GM12878 (cell line): ENCODE measurements around the gene GGT5. TPM values are rescaled to one million over a fixed set of nuclear protein-coding genes. Genes with fewer than 3 reads are reported as not detected.
"Not testable (repeated sequence)": the region's sequence is repeated elsewhere in the genome, so short reads cannot be mapped to it uniquely, and the experiment has no call there.

Experiments
- ATAC-seq: fragments of 200-7000 bp; cut with Tn5 transposase; 3 replicates; pipeline ENCODE4 v1.9.1; 2020; ENCODE audit warnings: mild to moderate bottlenecking, moderate library complexity
- BruUV-seq: library from RNA; stranded (reverse); fragments of 400-500 nt; replicated peaks from 2 replicates; lab custom pipeline; 2021; lab: Mats Ljungman, UMichigan
- CTCF ChIA-PET: fragments of 300-600 bp; sonication (Branson Sonifier 250); formaldehyde crosslinking; extraction: SDS; loops from one replicate; lab custom pipeline; 2021; ENCODE audit warnings: inconsistent platforms; lab: Yijun Ruan, JAX
- POLR2A ChIA-PET: fragments of 350-600 bp; formaldehyde crosslinking; extraction: SDS; loops from one replicate; lab custom pipeline; 2021; ENCODE audit warnings: inconsistent platforms; lab: Charles Lee
- RAD21 ChIA-PET: fragments of 300-600 bp; sonication (Branson Sonifier 250); formaldehyde crosslinking; loops from one replicate; lab custom pipeline; 2023; ENCODE audit warnings: antibody characterized with exemption; ENCODE audit not compliant: unreplicated experiment; lab: Charles Lee
- SMC1A ChIA-PET: fragments of 300-600 bp; sonication (Branson Sonifier 250); formaldehyde crosslinking; loops from one replicate; lab custom pipeline; 2023; ENCODE audit not compliant: unreplicated experiment, uncharacterized antibody; lab: Charles Lee
- DNase-seq: peaks from one replicate; pipeline ENCODE4 v3.0.0-alpha.2; 2011; ENCODE audit warnings: low read depth, low spot score
- FAIRE-seq: peaks from 3 replicates; lab custom pipeline; 2011; peaks lifted over from hg19 to GRCh38; lab: Jason Lieb, UNC
- H2AFZ ChIP-seq: 2 replicates; pipeline ENCODE4 v1.6.0; 2011; ENCODE audit warnings: low read depth, low read length, control low read depth; ENCODE audit not compliant: control insufficient read depth
- H3K27ac ChIP-seq: 2 replicates; pipeline ENCODE4 v1.5.1; 2011; ENCODE audit warnings: control low read depth; ENCODE audit not compliant: control insufficient read depth, insufficient read depth
- H3K27me3 ChIP-seq, 2 experiments: replicated peaks in 1 of 2; 2 replicates each; pipeline versions ENCODE4 v1.6.0 to v1.6.1; 2011; ENCODE audit warnings: low read length in 1 of 2; ENCODE audit not compliant: control insufficient read depth in 2 of 2, insufficient read depth in 2 of 2
- H3K36me3 ChIP-seq, 2 experiments: 2 replicates each; pipeline ENCODE4 v1.5.1; 2011; ENCODE audit warnings: low read length in 1 of 2; ENCODE audit not compliant: control insufficient read depth in 2 of 2, insufficient read depth in 2 of 2
- H3K4me1 ChIP-seq: 2 replicates; pipeline ENCODE4 v1.6.1; 2011; ENCODE audit warnings: mild to moderate bottlenecking, low read length, moderate library complexity, mixed read lengths; ENCODE audit not compliant: control insufficient read depth, insufficient read depth
- H3K4me2 ChIP-seq: 2 replicates; pipeline ENCODE4 v1.6.0; 2011; ENCODE audit warnings: control low read depth; ENCODE audit not compliant: control insufficient read depth, insufficient read depth
- H3K4me3 ChIP-seq: fragments of 200-600 bp; sonication (generic); 2 replicates; pipeline ENCODE4 v1.5.1; 2016
- H3K79me2 ChIP-seq: 2 replicates; pipeline ENCODE4 v1.6.0; 2011; ENCODE audit warnings: low read length; ENCODE audit not compliant: control insufficient read depth, insufficient read depth
- H3K9ac ChIP-seq: 2 replicates; pipeline ENCODE4 v1.8.0; 2011; ENCODE audit warnings: low read length, control low read depth, mixed read lengths; ENCODE audit not compliant: control insufficient read depth, insufficient read depth
- H3K9me3 ChIP-seq: replicated peaks from 3 replicates; pipeline ENCODE4 v1.5.1; 2011; ENCODE audit warnings: mild to moderate bottlenecking, low read length; ENCODE audit not compliant: control insufficient read depth, insufficient read depth
- H4K20me1 ChIP-seq: 2 replicates; pipeline ENCODE4 v1.6.0; 2011; ENCODE audit not compliant: control insufficient read depth, insufficient read depth
- CBX5 ChIP-seq: sonication (generic); IDR thresholded peaks from 2 replicates; pipeline ENCODE4 v1.6.1; 2016; ENCODE audit warnings: low read depth, moderate library complexity, mild to moderate bottlenecking, inconsistent platforms
- CHD1 ChIP-seq: IDR thresholded peaks from 2 replicates; pipeline ENCODE4 v1.6.1; 2012; ENCODE audit warnings: low read depth, low read length, improper control_type of control experiment
- MEF2A ChIP-seq: IDR thresholded peaks from 2 replicates; pipeline ENCODE4 v1.6.1; 2011; ENCODE audit warnings: low read depth, mild to moderate bottlenecking, low read length, moderate library complexity; ENCODE audit not compliant: insufficient read depth
- NR2C1 ChIP-seq: fragments of 450-650 bp; IDR thresholded peaks from 2 replicates; pipeline ENCODE4 v1.6.1; 2017; ENCODE audit warnings: antibody characterized with exemption, mild to moderate bottlenecking, moderate library complexity
- PML ChIP-seq: IDR thresholded peaks from 2 replicates; pipeline ENCODE4 v1.6.1; 2012; ENCODE audit warnings: low read length, inconsistent platforms
- SIN3A ChIP-seq: IDR thresholded peaks from 2 replicates; pipeline ENCODE4 v1.6.1; 2012; ENCODE audit warnings: low read depth, low read length, improper control_type of control experiment
- SMARCA5 ChIP-seq: fragments of 450-650 bp; IDR thresholded peaks from 2 replicates; pipeline ENCODE4 v1.6.1; 2017; ENCODE audit warnings: mild to moderate bottlenecking
- WRNIP1 ChIP-seq: IDR thresholded peaks from 2 replicates; pipeline ENCODE4 v1.6.1; 2011; ENCODE audit warnings: low read depth, low read length, improper control_type of control experiment, borderline replicate concordance
- WGBS: methylation state at CpG from one replicate; pipeline ENCODE4 v1.1.6; 2016; ENCODE audit warnings: low lambda C conversion rate; ENCODE audit not compliant: insufficient replicate concordance, insufficient coverage; ENCODE audit errors: missing lambda C conversion rate; 5-methylcytosine and 5-hydroxymethylcytosine counted together
- in situ Hi-C: fragments of 300-500 bp; cut with MboI; formaldehyde crosslinking; loops from 9 replicates; pipeline ENCODE4 v1.14.3; 2018; ENCODE audit warnings: mixed read lengths
- intact Hi-C: fragments of 100-400 bp; cut with micrococcal nuclease; formaldehyde crosslinking; loops from one replicate; pipeline ENCODE4 v1.14.2; 2022; ENCODE audit not compliant: unreplicated experiment
- polyA plus RNA-seq, 11 experiments: library from polyadenylated mRNA; depleted of rRNA in 4 of 11; unstranded in 6 of 11; stranded (reverse) in 5 of 11; fragments of >200 nt; fragmentation: Nextera tagmentation in 4 of 11; fragmentation: Illumina TruSeq in 1 of 11; extraction: Ambion mirVana in 4 of 11; extraction: Trizol in 1 of 11; gene quantifications; 1 replicate in 1 of 11; 2 replicates in 10 of 11; pipeline versions ENCODE4 v1.2.1 to v1.2.3, GENCODE V29; 2011 to 2016; ENCODE audit warnings: inconsistent platforms in 2 of 11, missing spikeins in 2 of 11, low read depth in 1 of 11
- total RNA-seq, 4 experiments: library from RNA; depleted of rRNA in 3 of 4; stranded (reverse); fragments of >200 nt in 3 of 4; fragmentation: Illumina TruSeq in 1 of 4; extraction: Trizol in 1 of 4; gene quantifications; 2 replicates each; pipeline versions ENCODE4 v1.2.1 to v1.2.3, GENCODE V29; 2013 to 2021
- TF ChIP-seq, protein P1 (sequence below): IDR thresholded peaks from 2 replicates; pipeline ENCODE4 v1.6.1; 2011; ENCODE audit warnings: borderline replicate concordance, low read depth, mild to moderate bottlenecking, moderate library complexity, mixed read lengths, low read length; ENCODE audit not compliant: insufficient read depth; ENCODE audit errors: extremely low read length
- TF ChIP-seq, protein P2 (sequence below): fragments of 450-650 bp; IDR thresholded peaks from 2 replicates; pipeline ENCODE4 v1.6.1; 2017; ENCODE audit warnings: mild to moderate bottlenecking, moderate library complexity

The GGT5 gene
- total and polyA plus RNA-seq, 10 of the 15 experiments (the other 5 are each of a cell fraction or from before 2014, with no cell fraction given) = 0.34 TPM; not detected in 9

DNA sequence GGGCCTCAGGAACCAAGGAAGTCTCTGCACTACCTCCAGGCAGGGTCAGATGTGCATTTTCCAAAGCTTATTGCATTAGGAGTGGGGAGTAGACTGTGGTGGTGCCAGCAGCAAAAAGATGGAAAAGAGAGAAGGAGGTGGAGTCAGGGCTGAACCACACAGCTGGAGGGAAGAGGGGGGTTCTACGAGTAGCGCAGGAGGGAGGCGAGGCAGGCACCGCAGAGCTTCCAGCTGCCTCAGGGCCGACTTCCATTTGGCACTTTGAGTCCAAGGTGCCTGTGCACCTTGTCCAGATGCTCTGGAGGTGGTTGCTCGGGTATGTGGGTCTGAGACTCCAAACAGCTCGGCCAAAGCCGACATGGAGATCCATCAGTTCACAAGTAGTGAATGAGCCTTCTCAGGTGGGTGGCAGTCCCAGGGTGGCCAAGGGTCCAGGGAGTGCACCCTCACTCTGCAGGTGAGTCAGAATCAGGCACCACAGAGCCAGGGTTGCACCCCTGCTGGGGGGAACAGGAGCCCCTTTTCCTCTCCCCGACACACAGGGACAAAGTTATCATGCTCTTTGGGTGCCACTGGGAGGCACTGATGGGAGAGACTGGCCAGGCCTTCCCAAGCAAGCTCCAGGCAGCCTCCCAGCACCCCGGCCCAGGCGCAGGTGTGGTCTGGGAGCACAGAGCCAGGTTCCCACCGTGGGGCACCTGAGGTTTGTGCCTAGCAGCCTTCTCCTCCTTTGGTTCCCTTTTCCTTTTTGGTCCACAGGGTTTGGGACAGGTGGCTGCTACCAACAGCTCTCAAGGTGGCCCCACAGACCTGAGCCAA is 30.2 kb downstream of the GGT5 start:
- ChIA-PET RAD21 (interaction anchor here (0.9 kb wide), 1 partner anchor 16 kb away, joined by 3 read pairs; no protein-coding TSS in a partner anchor), CTCF (interaction anchor here (1.3 to 1.5 kb wide), 2 partner anchors 28 kb away, joined by 3 read pairs; no protein-coding TSS in a partner anchor), POLR2A (no interaction called here), SMC1A (no interaction called here)
- no peaks in the 10 kb centered on the region for H4K20me1 ChIP-seq
- no peak for DNase-seq
- TF ChIP-seq CBX5 = no peak
- TF ChIP-seq, protein P1, sequence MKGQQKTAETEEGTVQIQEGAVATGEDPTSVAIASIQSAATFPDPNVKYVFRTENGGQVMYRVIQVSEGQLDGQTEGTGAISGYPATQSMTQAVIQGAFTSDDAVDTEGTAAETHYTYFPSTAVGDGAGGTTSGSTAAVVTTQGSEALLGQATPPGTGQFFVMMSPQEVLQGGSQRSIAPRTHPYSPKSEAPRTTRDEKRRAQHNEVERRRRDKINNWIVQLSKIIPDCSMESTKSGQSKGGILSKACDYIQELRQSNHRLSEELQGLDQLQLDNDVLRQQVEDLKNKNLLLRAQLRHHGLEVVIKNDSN = no peak
- no peak for TF ChIP-seq MEF2A
- no peak for TF ChIP-seq NR2C1
- TF ChIP-seq PML = no peak
- TF ChIP-seq, protein P2, sequence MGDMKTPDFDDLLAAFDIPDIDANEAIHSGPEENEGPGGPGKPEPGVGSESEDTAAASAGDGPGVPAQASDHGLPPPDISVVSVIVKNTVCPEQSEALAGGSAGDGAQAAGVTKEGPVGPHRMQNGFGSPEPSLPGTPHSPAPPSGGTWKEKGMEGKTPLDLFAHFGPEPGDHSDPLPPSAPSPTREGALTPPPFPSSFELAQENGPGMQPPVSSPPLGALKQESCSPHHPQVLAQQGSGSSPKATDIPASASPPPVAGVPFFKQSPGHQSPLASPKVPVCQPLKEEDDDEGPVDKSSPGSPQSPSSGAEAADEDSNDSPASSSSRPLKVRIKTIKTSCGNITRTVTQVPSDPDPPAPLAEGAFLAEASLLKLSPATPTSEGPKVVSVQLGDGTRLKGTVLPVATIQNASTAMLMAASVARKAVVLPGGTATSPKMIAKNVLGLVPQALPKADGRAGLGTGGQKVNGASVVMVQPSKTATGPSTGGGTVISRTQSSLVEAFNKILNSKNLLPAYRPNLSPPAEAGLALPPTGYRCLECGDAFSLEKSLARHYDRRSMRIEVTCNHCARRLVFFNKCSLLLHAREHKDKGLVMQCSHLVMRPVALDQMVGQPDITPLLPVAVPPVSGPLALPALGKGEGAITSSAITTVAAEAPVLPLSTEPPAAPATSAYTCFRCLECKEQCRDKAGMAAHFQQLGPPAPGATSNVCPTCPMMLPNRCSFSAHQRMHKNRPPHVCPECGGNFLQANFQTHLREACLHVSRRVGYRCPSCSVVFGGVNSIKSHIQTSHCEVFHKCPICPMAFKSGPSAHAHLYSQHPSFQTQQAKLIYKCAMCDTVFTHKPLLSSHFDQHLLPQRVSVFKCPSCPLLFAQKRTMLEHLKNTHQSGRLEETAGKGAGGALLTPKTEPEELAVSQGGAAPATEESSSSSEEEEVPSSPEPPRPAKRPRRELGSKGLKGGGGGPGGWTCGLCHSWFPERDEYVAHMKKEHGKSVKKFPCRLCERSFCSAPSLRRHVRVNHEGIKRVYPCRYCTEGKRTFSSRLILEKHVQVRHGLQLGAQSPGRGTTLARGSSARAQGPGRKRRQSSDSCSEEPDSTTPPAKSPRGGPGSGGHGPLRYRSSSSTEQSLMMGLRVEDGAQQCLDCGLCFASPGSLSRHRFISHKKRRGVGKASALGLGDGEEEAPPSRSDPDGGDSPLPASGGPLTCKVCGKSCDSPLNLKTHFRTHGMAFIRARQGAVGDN = no peak
- no peak for TF ChIP-seq CHD1
- no peak for TF ChIP-seq SMARCA5
- TF ChIP-seq SIN3A = no peak
- TF ChIP-seq WRNIP1 = no peak
- H3K36me3 ChIP-seq = no peaks in the 10 kb centered on the region; a peak in 1 of 4 replicates
- no peaks in the 10 kb centered on the region for H3K9me3 ChIP-seq
- H3K9ac ChIP-seq = no peak overlapping the region
- 54% methylated on average over 12 of the region's 12 CpGs for WGBS
- H3K27ac ChIP-seq = no peak overlapping the region
- in situ Hi-C loops = no loop called here
- H2AFZ ChIP-seq = no peak overlapping the region
- BruUV-seq = no TSS peak
- H3K4me3 ChIP-seq = no peak overlapping the region
- no peaks in the 10 kb centered on the region for H3K27me3 ChIP-seq
- H3K4me1 ChIP-seq = peaks cover 4% of the 10 kb centered on the region; the same call in 1 of the 2 replicates
- no peak overlapping the region for H3K4me2 ChIP-seq
- H3K79me2 ChIP-seq = no peaks in the 10 kb centered on the region
- intact Hi-C loops = no loop called here
- no peak for ATAC-seq
- no peak for FAIRE-seq

DNA sequence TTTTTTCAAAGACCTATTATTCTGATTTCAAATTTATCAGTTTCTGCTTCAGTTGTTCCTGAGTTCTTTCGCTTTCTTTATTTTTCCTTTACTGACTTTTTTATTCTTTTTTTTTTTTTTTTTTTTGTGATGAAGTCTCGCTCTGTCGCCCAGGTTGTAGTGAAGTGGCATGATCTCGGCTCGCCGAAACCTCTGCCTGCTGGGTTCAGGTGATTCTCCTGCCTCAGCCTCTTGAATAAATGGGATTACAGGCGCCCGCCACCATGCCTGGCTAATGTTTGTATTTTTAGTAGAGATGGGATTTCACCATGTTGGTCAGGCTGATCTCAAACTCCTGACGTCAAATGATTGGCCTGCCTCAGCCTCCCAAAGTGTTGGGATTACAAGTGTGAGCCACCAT is 31.8 kb downstream of the GGT5 start:
- FAIRE-seq, H3K9ac ChIP-seq, H3K4me3 ChIP-seq, BruUV-seq, H3K4me2 ChIP-seq, POLR2A ChIA-PET, H3K79me2 ChIP-seq, DNase-seq, SMC1A ChIA-PET, H3K27me3 ChIP-seq, RAD21 ChIA-PET, H3K9me3 ChIP-seq, H4K20me1 ChIP-seq, H3K4me1 ChIP-seq, H2AFZ ChIP-seq, intact Hi-C loops, H3K27ac ChIP-seq, in situ Hi-C loops, ATAC-seq, H3K36me3 ChIP-seq: not testable (repeated sequence)
- CTCF ChIA-PET = interaction anchor here (1.3 kb wide), 1 partner anchor 29 kb away, joined by 3 read pairs; no protein-coding TSS in a partner anchor
- 61% methylated on average over 5 of the region's 9 CpGs for WGBS
